Astrocyte (in vitro differentiated cells and primary cell): Measurements from ENCODE around the gene SVIL. TPM values are rescaled to one million over a fixed set of nuclear protein-coding genes. Genes with fewer than 3 reads are reported as not detected.
A peak's percentile ranks its signal among the peaks of the same experiment; 100 is the strongest.

Source experiments
- DNase-seq: peaks from one replicate; pipeline ENCODE4 v3.0.0-alpha.2; 2010; ENCODE audit warnings: low read depth
- FAIRE-seq: peaks from 2 replicates; lab custom pipeline; 2011; peaks lifted over from hg19 to GRCh38; lab: Jason Lieb, UNC
- H2AFZ ChIP-seq: 2 replicates; pipeline ENCODE4 v1.6.0; 2012; ENCODE audit warnings: low read depth, low read length, inconsistent platforms
- H3K27ac ChIP-seq: 2 replicates; pipeline ENCODE4 v1.5.1; 2011; ENCODE audit warnings: low read depth, low read length, inconsistent platforms
- H3K27me3 ChIP-seq: 2 replicates; pipeline ENCODE4 v1.6.0; 2011; ENCODE audit warnings: low read length, inconsistent platforms; ENCODE audit not compliant: insufficient read depth
- H3K36me3 ChIP-seq: 2 replicates; pipeline ENCODE4 v1.5.1; 2011; ENCODE audit warnings: low read length, inconsistent platforms; ENCODE audit not compliant: insufficient read depth
- H3K4me1 ChIP-seq: 2 replicates; pipeline ENCODE4 v1.5.1; 2011; ENCODE audit warnings: low read length, inconsistent platforms; ENCODE audit not compliant: insufficient read depth
- H3K4me2 ChIP-seq: 2 replicates; pipeline ENCODE4 v1.6.0; 2012; ENCODE audit warnings: low read length, inconsistent platforms
- H3K4me3 ChIP-seq: 2 replicates; pipeline ENCODE4 v1.5.1; 2011; ENCODE audit warnings: low read depth, mild to moderate bottlenecking, low read length, inconsistent platforms; ENCODE audit not compliant: insufficient read depth
- H3K79me2 ChIP-seq: 2 replicates; pipeline ENCODE4 v1.6.0; 2012; ENCODE audit warnings: mild to moderate bottlenecking, low read length, inconsistent platforms; ENCODE audit not compliant: insufficient read depth
- H3K9ac ChIP-seq: 2 replicates; pipeline ENCODE4 v1.6.0; 2012; ENCODE audit warnings: mild to moderate bottlenecking, low read length, inconsistent platforms
- H3K9me3 ChIP-seq: 2 replicates; pipeline ENCODE4 v1.5.1; 2012; ENCODE audit warnings: low read depth, mild to moderate bottlenecking, low read length, inconsistent platforms; ENCODE audit not compliant: insufficient read depth
- H4K20me1 ChIP-seq: 2 replicates; pipeline ENCODE4 v1.6.0; 2012; ENCODE audit warnings: low read length, inconsistent platforms; ENCODE audit not compliant: insufficient read depth
- H3K27ac Mint-ChIP-seq: one replicate; pipeline ENCODE4 v1.8.0; 2021; ENCODE audit warnings: mild to moderate bottlenecking, mixed read lengths; ENCODE audit not compliant: unreplicated experiment
- H3K27me3 Mint-ChIP-seq: one replicate; pipeline ENCODE4 v1.8.0; 2021; ENCODE audit warnings: low read depth, mixed read lengths; ENCODE audit not compliant: unreplicated experiment
- H3K36me3 Mint-ChIP-seq: one replicate; pipeline ENCODE4 v1.8.0; 2021; ENCODE audit warnings: low read depth, mixed read lengths; ENCODE audit not compliant: unreplicated experiment
- H3K4me1 Mint-ChIP-seq: one replicate; pipeline ENCODE4 v1.8.0; 2021; ENCODE audit warnings: low read depth, mixed read lengths; ENCODE audit not compliant: unreplicated experiment
- H3K4me3 Mint-ChIP-seq: one replicate; pipeline ENCODE4 v1.8.0; 2021; ENCODE audit warnings: mild to moderate bottlenecking, moderate library complexity, mixed read lengths; ENCODE audit not compliant: unreplicated experiment
- H3K9me3 Mint-ChIP-seq: one replicate; pipeline ENCODE4 v1.8.0; 2021; ENCODE audit warnings: mild to moderate bottlenecking, mixed read lengths; ENCODE audit not compliant: unreplicated experiment
- EZH2 ChIP-seq: IDR thresholded peaks from 2 replicates; pipeline ENCODE4 v1.6.1; 2012; ENCODE audit warnings: mild to moderate bottlenecking, low read length, inconsistent platforms; ENCODE audit not compliant: insufficient read depth
- total RNA-seq: library from RNA; stranded (reverse); gene quantifications from 2 replicates; pipeline ENCODE4 v1.2.1, GENCODE V29; 2021
- TF ChIP-seq, protein P1 (sequence below): IDR thresholded peaks from 2 replicates; pipeline ENCODE4 v1.5.1; 2011; ENCODE audit warnings: low read depth, mild to moderate bottlenecking, inconsistent platforms, low read length, moderate library complexity; ENCODE audit not compliant: insufficient read depth

SVIL gene
- total RNA-seq, 1 donor from 2014 or later, result 70.4 TPM

DNA sequence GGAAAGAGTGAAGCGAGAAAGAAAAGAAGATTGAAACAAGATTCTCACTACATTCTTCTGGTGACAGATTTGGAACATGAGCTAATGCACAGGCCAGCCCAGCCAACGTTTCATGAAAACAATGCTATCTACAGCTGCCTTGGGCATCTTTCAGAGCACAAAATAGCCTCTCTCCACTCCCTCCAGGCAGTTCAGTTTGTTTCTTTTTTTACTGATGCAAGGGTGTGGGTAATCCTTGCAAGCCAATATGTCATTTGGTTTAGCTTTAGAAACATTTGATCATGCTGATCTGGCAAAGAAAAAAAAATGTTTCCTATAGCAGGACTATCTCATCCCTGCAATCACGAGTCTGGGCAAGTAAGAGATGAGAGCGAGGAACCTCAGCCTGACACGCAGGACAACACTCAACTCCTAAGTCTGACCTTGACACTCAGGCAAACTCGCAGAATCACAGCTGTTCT lies 35.9 kb downstream of the SVIL start:
- Mint-ChIP-seq H3K27ac (peak overlapping the region; percentile 91), H3K36me3 (peaks cover 11% of the 10 kb centered on the region), H3K4me3 (no peak overlapping the region), H3K9me3 (no peaks in the 10 kb centered on the region), H3K4me1 (peaks cover 37% of the 10 kb centered on the region), H3K27me3 (no peaks in the 10 kb centered on the region)
- DNase-seq (peak; percentile 57), FAIRE-seq (peak; percentile 58)
- peaks cover 3% of the 10 kb centered on the region for H3K36me3 ChIP-seq
- H3K4me3 ChIP-seq, result no peak overlapping the region
- peak overlapping the region; percentile 20 for H3K9ac ChIP-seq
- peaks cover 91% of the 10 kb centered on the region for H4K20me1 ChIP-seq
- no peak overlapping the region for H3K4me2 ChIP-seq
- H3K27me3 ChIP-seq, result no peaks in the 10 kb centered on the region
- H3K27ac ChIP-seq, result peak overlapping the region; percentile 38
- H3K4me1 ChIP-seq, result peaks cover 17% of the 10 kb centered on the region
- TF ChIP-seq, protein P1, sequence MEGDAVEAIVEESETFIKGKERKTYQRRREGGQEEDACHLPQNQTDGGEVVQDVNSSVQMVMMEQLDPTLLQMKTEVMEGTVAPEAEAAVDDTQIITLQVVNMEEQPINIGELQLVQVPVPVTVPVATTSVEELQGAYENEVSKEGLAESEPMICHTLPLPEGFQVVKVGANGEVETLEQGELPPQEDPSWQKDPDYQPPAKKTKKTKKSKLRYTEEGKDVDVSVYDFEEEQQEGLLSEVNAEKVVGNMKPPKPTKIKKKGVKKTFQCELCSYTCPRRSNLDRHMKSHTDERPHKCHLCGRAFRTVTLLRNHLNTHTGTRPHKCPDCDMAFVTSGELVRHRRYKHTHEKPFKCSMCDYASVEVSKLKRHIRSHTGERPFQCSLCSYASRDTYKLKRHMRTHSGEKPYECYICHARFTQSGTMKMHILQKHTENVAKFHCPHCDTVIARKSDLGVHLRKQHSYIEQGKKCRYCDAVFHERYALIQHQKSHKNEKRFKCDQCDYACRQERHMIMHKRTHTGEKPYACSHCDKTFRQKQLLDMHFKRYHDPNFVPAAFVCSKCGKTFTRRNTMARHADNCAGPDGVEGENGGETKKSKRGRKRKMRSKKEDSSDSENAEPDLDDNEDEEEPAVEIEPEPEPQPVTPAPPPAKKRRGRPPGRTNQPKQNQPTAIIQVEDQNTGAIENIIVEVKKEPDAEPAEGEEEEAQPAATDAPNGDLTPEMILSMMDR, result no peak
- TF ChIP-seq EZH2, result no peak
- no peaks in the 10 kb centered on the region for H3K9me3 ChIP-seq
- H3K79me2 ChIP-seq, result peaks cover 40% of the 10 kb centered on the region
- H2AFZ ChIP-seq, result no peak overlapping the region

DNA sequence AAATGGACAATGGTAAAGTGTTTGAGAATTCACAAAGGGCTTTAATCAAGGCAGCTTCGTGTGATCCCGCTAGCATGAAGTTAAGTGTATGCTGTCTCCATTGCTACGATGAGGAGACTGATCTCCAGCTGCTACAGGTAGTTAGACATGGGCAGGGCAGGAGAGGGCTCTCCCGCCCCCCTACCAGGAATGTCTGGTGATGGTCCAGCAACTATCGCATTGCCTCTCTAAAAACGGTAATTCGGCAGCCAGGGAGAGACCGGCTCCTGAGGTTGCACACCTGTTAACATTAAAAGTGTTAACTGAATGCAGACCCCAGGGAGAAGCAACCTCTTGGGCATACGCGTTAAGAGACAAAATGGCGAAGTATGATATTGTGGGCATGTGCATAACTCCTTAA lies 37.9 kb downstream of the SVIL start:
- Mint-ChIP-seq H3K27me3 (no peaks in the 10 kb centered on the region), H3K4me3 (no peak overlapping the region), H3K27ac (no peak overlapping the region), H3K4me1 (peaks cover 28% of the 10 kb centered on the region), H3K9me3 (no peaks in the 10 kb centered on the region), H3K36me3 (peaks cover 10% of the 10 kb centered on the region)
- Histone ChIP-seq H3K4me1 (peaks cover 17% of the 10 kb centered on the region), H2AFZ (no peak overlapping the region), H3K9ac (no peak overlapping the region), H3K4me3 (no peak overlapping the region), H3K4me2 (no peak overlapping the region), H3K79me2 (peaks cover 50% of the 10 kb centered on the region), H4K20me1 (peaks cover 84% of the 10 kb centered on the region), H3K27me3 (no peaks in the 10 kb centered on the region), H3K36me3 (no peaks in the 10 kb centered on the region), H3K9me3 (no peaks in the 10 kb centered on the region), H3K27ac (no peak overlapping the region)
- TF ChIP-seq EZH2, result no peak
- TF ChIP-seq, protein P1, result no peak
- DNase-seq (no peak), FAIRE-seq (no peak)

DNA sequence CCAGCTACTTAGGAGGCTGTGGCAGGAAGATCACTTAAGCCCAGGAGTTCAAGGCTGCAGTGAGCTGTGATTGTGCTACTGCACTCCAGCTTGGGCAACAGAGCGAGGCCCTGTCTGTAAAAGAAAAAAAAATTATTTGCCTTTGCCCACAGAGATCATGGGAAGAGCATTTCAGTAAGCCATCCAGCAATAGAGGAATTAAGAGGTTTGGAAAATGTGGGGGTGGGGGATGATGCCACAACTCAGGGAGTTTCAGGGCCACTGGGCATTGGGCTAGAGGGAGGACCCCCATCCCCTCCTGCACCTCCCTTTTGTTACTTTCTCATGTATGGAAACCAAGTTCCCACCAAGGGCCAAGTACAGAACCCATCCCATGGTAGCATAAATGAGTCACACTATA lies 38.4 kb downstream of the SVIL start:
- no peaks in the 10 kb centered on the region for H3K9me3 ChIP-seq
- no peaks in the 10 kb centered on the region for H3K36me3 ChIP-seq
- H3K27me3 ChIP-seq, result no peaks in the 10 kb centered on the region
- TF ChIP-seq EZH2, result no peak
- FAIRE-seq (no peak), DNase-seq (no peak)
- peaks cover 17% of the 10 kb centered on the region for H3K4me1 ChIP-seq
- Mint-ChIP-seq H3K27me3 (no peaks in the 10 kb centered on the region), H3K4me3 (no peak overlapping the region), H3K9me3 (no peaks in the 10 kb centered on the region), H3K36me3 (peaks cover 7% of the 10 kb centered on the region), H3K4me1 (peaks cover 28% of the 10 kb centered on the region), H3K27ac (no peak overlapping the region)
- no peak overlapping the region for H3K4me3 ChIP-seq
- H2AFZ ChIP-seq, result no peak overlapping the region
- no peak overlapping the region for H3K4me2 ChIP-seq
- no peak overlapping the region for H3K27ac ChIP-seq
- no peak overlapping the region for H3K9ac ChIP-seq
- peaks cover 54% of the 10 kb centered on the region for H3K79me2 ChIP-seq
- H4K20me1 ChIP-seq, result peaks cover 84% of the 10 kb centered on the region
